Measurements from ENCODE around the gene MBLAC1.

GRCh38 chr7:100155553-100156317 lies 29.0 kb downstream of the MBLAC1 start:
- no peak for TF ChIP-seq CTCF (conservative IDR thresholded peaks at IDR 0.05; ENCODE audit: low read depth, low read length)
- no peak for TF ChIP-seq BHLHE40 (IDR thresholded peaks at IDR 0.05; ENCODE audit: low read depth, low read length)
- no peak for TF ChIP-seq FOS (IDR thresholded peaks at IDR 0.05; ENCODE audit: low read depth, low read length)
- TF ChIP-seq RCOR1 (IDR thresholded peaks at IDR 0.05; ENCODE audit: insufficient replicate concordance, low read length) = no peak
- no peak for TF ChIP-seq MXI1 (IDR thresholded peaks at IDR 0.05; ENCODE audit: borderline replicate concordance, low read depth, low read length)
- no peak for TF ChIP-seq RFX5 (IDR thresholded peaks at IDR 0.05; ENCODE audit: low read depth, low read length)
- TF ChIP-seq POLR2A (IDR thresholded peaks at IDR 0.05; ENCODE audit: low read depth, low read length) = no peak
- no peak for TF ChIP-seq NFE2L2 (IDR thresholded peaks at IDR 0.05; ENCODE audit: low read depth, low read length)
- TF ChIP-seq USF2 (IDR thresholded peaks at IDR 0.05; ENCODE audit: low read depth, low read length) = no peak
- no peak for TF ChIP-seq ELK1 (IDR thresholded peaks at IDR 0.05; ENCODE audit: borderline replicate concordance, low read depth, low read length)
- TF ChIP-seq MAFK (IDR thresholded peaks at IDR 0.05; ENCODE audit: low read depth, low read length) = no peak
